CD14-positive monocyte (primary cell): Measurements from ENCODE around the gene ABCG8. TPM values are rescaled to one million over a fixed set of nuclear protein-coding genes. Genes with fewer than 3 reads are reported as not detected.

Source experiments
- DNase-seq, 3 donors: peaks; one replicate each; pipeline ENCODE4 v3.0.0-alpha.2; 2011 to 2022
- H2AFZ ChIP-seq: 2 replicates; pipeline ENCODE4 v1.6.0; 2012; ENCODE audit warnings: mild to moderate bottlenecking, low read depth, low read length, inconsistent platforms; ENCODE audit not compliant: insufficient read depth, poor library complexity, severe bottlenecking
- H3K27ac ChIP-seq, 2 donors: 1 replicate in 1 of 2; 2 replicates in 1 of 2; pipeline ENCODE4 v1.5.1; 2012 to 2013; ENCODE audit warnings: low read length in 2 of 2, control low read depth in 1 of 2, inconsistent platforms in 1 of 2, low read depth in 1 of 2, mild to moderate bottlenecking in 1 of 2
- H3K27me3 ChIP-seq, 2 donors: one replicate each; pipeline versions ENCODE4 v1.6.0 to v1.6.1; 2011 to 2013; ENCODE audit warnings: low read length in 2 of 2; ENCODE audit not compliant: control insufficient read depth in 2 of 2, insufficient read depth in 2 of 2
- H3K36me3 ChIP-seq, 2 donors: replicated peaks in 1 of 2; 1 replicate in 1 of 2; 2 replicates in 1 of 2; pipeline versions ENCODE4 v1.5.1 to v1.6.1; 2012 to 2013; ENCODE audit warnings: low read length in 2 of 2, control low read depth in 1 of 2, inconsistent platforms in 1 of 2, mild to moderate bottlenecking in 1 of 2; ENCODE audit not compliant: insufficient read depth in 2 of 2, control insufficient read depth in 1 of 2
- H3K4me1 ChIP-seq, 2 donors: 1 replicate in 1 of 2; 2 replicates in 1 of 2; pipeline versions ENCODE4 v1.5.1 to v1.6.1; 2012 to 2013; ENCODE audit warnings: low read length in 2 of 2, control low read depth in 1 of 2, inconsistent platforms in 1 of 2, mild to moderate bottlenecking in 1 of 2, moderate library complexity in 1 of 2; ENCODE audit not compliant: insufficient read depth in 2 of 2, control insufficient read depth in 1 of 2
- H3K4me2 ChIP-seq: replicated peaks from 2 replicates; pipeline ENCODE3; 2012; ENCODE audit warnings: low read length, moderate library complexity, mild to moderate bottlenecking; ENCODE audit not compliant: poor library complexity, severe bottlenecking; ENCODE audit errors: extremely low read depth
- H3K4me3 ChIP-seq, 3 experiments: fragments of 200-600 bp in 1 of 3; sonication (generic) in 1 of 3; replicated peaks in 1 of 3; 1 replicate in 2 of 3; 2 replicates in 1 of 3; pipeline ENCODE4 v1.5.1; 2011 to 2013; ENCODE audit warnings: low read length in 3 of 3, mild to moderate bottlenecking in 3 of 3, control low read depth in 2 of 3, low read depth in 2 of 3, inconsistent platforms in 1 of 3, moderate library complexity in 1 of 3
- H3K79me2 ChIP-seq: 2 replicates; pipeline ENCODE4 v1.6.0; 2012; ENCODE audit warnings: mild to moderate bottlenecking, control low read depth, inconsistent platforms, low read length, moderate library complexity; ENCODE audit not compliant: insufficient read depth
- H3K9ac ChIP-seq: 2 replicates; pipeline ENCODE4 v1.6.0; 2017; ENCODE audit warnings: low read length, mild to moderate bottlenecking; ENCODE audit not compliant: insufficient read depth, poor library complexity, severe bottlenecking
- H3K9me3 ChIP-seq, 2 donors: replicated peaks in 1 of 2; 1 replicate in 1 of 2; 2 replicates in 1 of 2; pipeline versions ENCODE4 v1.5.1 to v1.6.1; 2012 to 2013; ENCODE audit warnings: low read length in 2 of 2, control low read depth in 1 of 2; ENCODE audit not compliant: control insufficient read depth in 1 of 2, insufficient read depth in 1 of 2
- H4K20me1 ChIP-seq: 2 replicates; pipeline ENCODE4 v1.6.0; 2012; ENCODE audit warnings: mild to moderate bottlenecking, low read length, control low read depth, moderate library complexity; ENCODE audit not compliant: insufficient read depth
- H3K27ac Mint-ChIP-seq, 7 donors: one replicate each; pipeline ENCODE4 v1.8.0; 2020; ENCODE audit warnings: mild to moderate bottlenecking in 7 of 7, mixed read lengths in 7 of 7, moderate library complexity in 6 of 7, inconsistent platforms in 2 of 7
- H3K27me3 Mint-ChIP-seq, 3 donors: one replicate each; pipeline ENCODE4 v1.8.0; 2021 to 2022; ENCODE audit warnings: low read depth in 3 of 3, mild to moderate bottlenecking in 3 of 3, mixed read lengths in 3 of 3, moderate library complexity in 3 of 3, inconsistent platforms in 1 of 3
- H3K36me3 Mint-ChIP-seq, 2 donors: one replicate each; pipeline ENCODE4 v1.8.0; 2020; ENCODE audit warnings: mixed read lengths in 2 of 2, inconsistent platforms in 1 of 2, mild to moderate bottlenecking in 1 of 2
- H3K4me1 Mint-ChIP-seq: one replicate; pipeline ENCODE4 v1.8.0; 2020; ENCODE audit warnings: mild to moderate bottlenecking, mixed read lengths
- H3K4me3 Mint-ChIP-seq, 2 donors: one replicate each; pipeline ENCODE4 v1.8.0; 2020; ENCODE audit warnings: mild to moderate bottlenecking in 2 of 2, mixed read lengths in 2 of 2, moderate library complexity in 1 of 2
- H3K9me3 Mint-ChIP-seq, 7 donors: one replicate each; pipeline ENCODE4 v1.8.0; 2020 to 2022; ENCODE audit warnings: mixed read lengths in 7 of 7, mild to moderate bottlenecking in 6 of 7, moderate library complexity in 6 of 7, inconsistent platforms in 2 of 7
- CTCF ChIP-seq: fragments of 200-600 bp; IDR thresholded peaks from one replicate; pipeline ENCODE4 v1.8.0; 2022; ENCODE audit warnings: antibody characterized with exemption, mild to moderate bottlenecking
- WGBS: methylation state at CpG from one replicate; pipeline ENCODE4 v1.1.5; 2013; ENCODE audit warnings: missing lambda C conversion rate; ENCODE audit not compliant: insufficient coverage; 5-methylcytosine and 5-hydroxymethylcytosine counted together
- intact Hi-C, 2 donors: fragments of 100-400 bp; cut with micrococcal nuclease; formaldehyde crosslinking; loops; one replicate each; pipeline versions ENCODE4 v1.15.0 to v1.15.1; 2023
- polyA plus RNA-seq, 3 donors: library from polyadenylated mRNA; depleted of rRNA in 1 of 3; unstranded in 2 of 3; stranded (reverse) in 1 of 3; fragments of 300-500 nt in 2 of 3; fragments of >200 nt in 1 of 3; fragmentation: Illumina TruSeq in 2 of 3; gene quantifications; 1 replicate in 2 of 3; 2 replicates in 1 of 3; pipeline ENCODE4 v1.2.3, GENCODE V29; 2012 to 2021

ABCG8 gene
- polyA plus RNA-seq, 3 donors: not detected

- Histone ChIP-seq H3K79me2 (no peaks in the 10 kb centered on the region), H3K9ac (no peak overlapping the region), H3K36me3 (peaks cover 37 to 84% of the 10 kb centered on the region in 2 donors), H3K27ac (no peak overlapping the region), H3K9me3 (no peaks in the 10 kb centered on the region), H2AFZ (no peak overlapping the region), H3K4me2 (no peak overlapping the region), H3K4me3 (no peak overlapping the region), H4K20me1 (no peaks in the 10 kb centered on the region), H3K4me1 (no peaks in the 10 kb centered on the region), H3K27me3 (no peaks in the 10 kb centered on the region)
- no peaks in the 10 kb centered on the region for H3K9me3 Mint-ChIP-seq
- no peak for DNase-seq
- peaks cover 69 to 76% of the 10 kb centered on the region in 2 donors for H3K36me3 Mint-ChIP-seq
- no peak overlapping the region for H3K4me3 Mint-ChIP-seq
- H3K27ac Mint-ChIP-seq: no peak overlapping the region
- H3K27me3 Mint-ChIP-seq: no peaks in the 10 kb centered on the region
- intact Hi-C loops: no loop called here
- H3K4me1 Mint-ChIP-seq: peaks cover 4% of the 10 kb centered on the region
- TF ChIP-seq CTCF: no peak
- 96% methylated on average over 9 of the region's 11 CpGs for WGBS
These were observed 66.6 kb downstream of the ABCG8 start for GRCh38 chr2:43905371-43905803.

- H3K4me1 Mint-ChIP-seq: peaks cover 4% of the 10 kb centered on the region
- WGBS: 93% methylated on average over 3 of the region's 5 CpGs
These were observed 67.1 kb downstream of the ABCG8 start for GRCh38 chr2:43905871-43906270.

More at GRCh38 chr2:43905871-43906270, 67.1 kb downstream of the ABCG8 start:
- Histone ChIP-seq H3K9me3 (no peaks in the 10 kb centered on the region), H3K9ac (no peak overlapping the region), H3K4me3 (no peak overlapping the region), H3K4me1 (no peaks in the 10 kb centered on the region), H3K27ac (no peak overlapping the region), H3K79me2 (no peaks in the 10 kb centered on the region), H4K20me1 (no peaks in the 10 kb centered on the region), H3K4me2 (no peak overlapping the region), H3K36me3 (peaks cover 35 to 83% of the 10 kb centered on the region in 2 donors), H3K27me3 (no peaks in the 10 kb centered on the region), H2AFZ (no peak overlapping the region)
- Mint-ChIP-seq H3K36me3 (peaks cover 66 to 76% of the 10 kb centered on the region in 2 donors), H3K27me3 (no peaks in the 10 kb centered on the region), H3K4me3 (no peak overlapping the region), H3K9me3 (no peaks in the 10 kb centered on the region), H3K27ac (no peak overlapping the region)
- no peak for DNase-seq
- TF ChIP-seq CTCF: no peak
- intact Hi-C loops: no loop called here
